DOHH2 (cell line): Measurements from ENCODE around the gene ETV6.

ENCODE experiments used
- CTCF ChIP-seq: fragments of 200-600 bp; sonication (generic); IDR thresholded peaks from one replicate; pipeline ENCODE4 v1.5.1; 2014; ENCODE audit warnings: antibody characterized with exemption, mild to moderate bottlenecking, low read depth, low read length; ENCODE audit not compliant: poor library complexity, severe bottlenecking
- EZH2phosphoT487 ChIP-seq: fragments of 200-600 bp; sonication (generic); IDR thresholded peaks from 2 replicates; pipeline ENCODE4 v1.6.1; 2017; ENCODE audit warnings: borderline replicate concordance, mild to moderate bottlenecking, antibody characterized with exemption, low read length, moderate library complexity, mixed read lengths

- TF ChIP-seq CTCF (no peak), EZH2phosphoT487 (no peak)
Observed at GRCh38 chr12:11859705-11860425, 210.4 kb downstream of the ETV6 start.
